GM18526 (cell line): ENCODE data around the gene LRTM1.

Source experiments
- POLR2A ChIP-seq: IDR thresholded peaks from 3 replicates; pipeline ENCODE4 v1.6.1; 2011; ENCODE audit not compliant: insufficient read length; ENCODE audit errors: extremely low read depth

Gene LRTM1

DNA sequence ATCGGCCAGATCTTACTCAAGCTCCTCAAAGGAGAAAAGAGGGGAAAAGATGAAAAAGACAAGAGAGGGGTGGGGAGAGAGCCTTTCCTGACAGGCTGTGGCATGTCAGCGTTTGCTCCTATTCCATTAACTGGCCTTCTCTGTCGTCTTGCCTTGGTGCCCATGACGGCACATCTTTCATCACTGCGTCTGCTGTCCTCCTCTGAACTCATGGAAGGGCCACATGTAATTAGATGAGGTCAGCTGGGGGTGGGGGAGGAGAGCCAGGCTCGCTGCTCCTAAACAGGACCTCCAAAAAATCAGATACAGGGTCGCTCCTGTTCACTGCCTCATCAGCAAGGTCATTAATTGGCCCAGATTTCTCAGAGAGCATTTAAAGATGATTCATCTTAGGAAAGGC lies 49.7 kb downstream of the LRTM1 start:
- TF ChIP-seq POLR2A: no peak

DNA sequence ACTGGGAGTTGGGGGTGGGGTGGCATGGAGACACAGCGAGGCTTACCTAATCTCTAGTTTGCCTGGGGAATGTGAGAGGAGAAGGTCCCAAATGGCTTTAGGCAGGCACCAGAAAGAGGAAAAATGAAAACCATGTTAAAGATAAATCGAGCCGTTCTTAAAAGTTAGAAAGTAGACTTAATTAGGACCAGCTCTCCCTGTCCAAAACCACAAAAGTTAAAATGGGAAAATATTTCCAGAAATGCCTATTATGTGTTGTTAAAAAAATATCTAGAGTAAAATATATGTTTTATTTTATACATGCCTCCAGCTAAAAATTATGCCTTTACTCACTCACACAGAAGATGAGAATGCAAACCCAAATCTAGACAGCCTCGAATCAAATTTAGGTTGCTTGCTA lies 50.1 kb downstream of the LRTM1 start:
- TF ChIP-seq POLR2A: no peak

DNA sequence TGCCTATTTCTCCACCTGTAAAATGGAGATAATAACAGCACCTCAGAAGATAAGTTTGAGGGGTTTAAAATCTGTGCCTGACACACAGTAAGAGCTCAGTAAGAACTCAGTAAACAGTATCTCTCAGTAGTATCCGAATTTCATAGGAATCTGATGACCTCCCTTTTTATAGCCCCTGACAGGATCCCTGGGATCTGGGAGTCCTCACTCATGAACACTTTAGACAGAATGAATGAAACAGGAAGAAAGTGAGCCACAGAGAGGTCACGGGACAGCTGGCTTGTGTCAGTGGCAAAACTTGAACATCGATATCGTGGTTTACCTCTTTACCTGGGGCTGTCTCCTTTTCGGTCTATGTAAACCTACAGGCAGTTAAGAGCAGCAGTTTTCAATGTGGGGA lies 51.2 kb downstream of the LRTM1 start:
- no peak for TF ChIP-seq POLR2A

DNA sequence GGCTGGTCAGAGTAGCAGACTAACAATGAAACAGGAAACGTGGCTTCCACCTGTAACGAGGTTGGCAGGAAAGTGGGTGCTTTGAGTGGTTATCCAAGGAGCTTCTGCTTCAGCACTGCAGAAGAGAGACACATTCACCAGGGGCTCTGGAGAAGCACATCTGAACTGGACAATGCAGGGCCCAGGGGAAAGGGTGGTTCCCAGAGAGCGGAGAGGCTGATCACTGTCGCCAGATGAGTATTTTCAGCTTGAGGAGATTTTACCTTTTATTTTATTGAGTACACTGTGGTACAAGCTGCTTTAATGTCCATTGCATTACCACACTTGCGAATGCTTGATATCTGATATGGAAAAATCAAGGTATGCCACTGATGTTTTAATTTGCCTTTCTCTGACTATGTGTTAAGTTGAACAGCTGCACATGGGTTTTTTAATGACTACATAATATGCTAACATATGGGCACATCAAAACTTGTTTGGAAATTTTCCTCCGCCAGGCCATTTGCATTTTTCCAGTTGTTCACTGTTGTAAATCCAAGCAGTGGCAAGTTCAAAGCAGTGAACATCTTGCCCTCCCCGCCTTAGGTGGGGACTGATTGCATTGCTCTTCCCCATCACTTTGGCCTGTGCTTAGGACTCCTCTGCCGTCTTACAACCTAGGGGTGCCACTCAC lies 52.1 kb downstream of the LRTM1 start:
- TF ChIP-seq POLR2A: no peak

DNA sequence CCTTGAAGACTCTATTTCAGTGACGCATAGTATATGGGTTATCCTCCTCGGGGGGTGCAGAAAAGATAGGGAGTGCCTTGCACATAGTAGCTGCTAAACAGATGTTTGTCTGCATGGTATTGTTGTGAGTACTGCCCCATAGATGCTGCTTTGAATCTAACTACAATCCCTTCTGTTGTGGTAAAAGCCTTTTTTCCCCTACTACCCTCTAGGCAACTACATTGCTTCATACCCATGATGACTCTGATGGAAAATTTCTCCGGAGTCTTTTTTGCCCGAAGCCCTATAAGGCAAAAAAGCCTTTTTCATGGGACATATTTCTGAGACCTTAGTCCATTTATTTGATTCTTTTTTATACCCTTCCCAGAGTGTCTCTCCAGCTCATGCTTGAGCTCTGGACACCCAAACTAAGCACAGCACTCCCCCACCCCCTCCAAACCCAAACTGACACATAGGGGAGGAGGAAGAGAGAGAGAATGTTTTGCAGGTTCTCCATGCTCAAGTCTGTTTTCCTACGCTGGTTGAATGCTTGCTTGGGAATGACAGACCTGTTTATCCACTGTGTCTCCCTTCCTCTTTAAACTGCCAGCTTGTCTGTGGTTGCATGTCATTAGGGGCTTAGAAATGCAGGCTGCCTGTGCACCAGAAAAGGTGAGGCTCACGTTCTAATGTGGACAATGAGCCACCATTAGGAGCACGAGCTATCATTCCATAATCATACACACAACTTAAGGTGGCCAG lies 52.9 kb downstream of the LRTM1 start:
- no peak for TF ChIP-seq POLR2A

DNA sequence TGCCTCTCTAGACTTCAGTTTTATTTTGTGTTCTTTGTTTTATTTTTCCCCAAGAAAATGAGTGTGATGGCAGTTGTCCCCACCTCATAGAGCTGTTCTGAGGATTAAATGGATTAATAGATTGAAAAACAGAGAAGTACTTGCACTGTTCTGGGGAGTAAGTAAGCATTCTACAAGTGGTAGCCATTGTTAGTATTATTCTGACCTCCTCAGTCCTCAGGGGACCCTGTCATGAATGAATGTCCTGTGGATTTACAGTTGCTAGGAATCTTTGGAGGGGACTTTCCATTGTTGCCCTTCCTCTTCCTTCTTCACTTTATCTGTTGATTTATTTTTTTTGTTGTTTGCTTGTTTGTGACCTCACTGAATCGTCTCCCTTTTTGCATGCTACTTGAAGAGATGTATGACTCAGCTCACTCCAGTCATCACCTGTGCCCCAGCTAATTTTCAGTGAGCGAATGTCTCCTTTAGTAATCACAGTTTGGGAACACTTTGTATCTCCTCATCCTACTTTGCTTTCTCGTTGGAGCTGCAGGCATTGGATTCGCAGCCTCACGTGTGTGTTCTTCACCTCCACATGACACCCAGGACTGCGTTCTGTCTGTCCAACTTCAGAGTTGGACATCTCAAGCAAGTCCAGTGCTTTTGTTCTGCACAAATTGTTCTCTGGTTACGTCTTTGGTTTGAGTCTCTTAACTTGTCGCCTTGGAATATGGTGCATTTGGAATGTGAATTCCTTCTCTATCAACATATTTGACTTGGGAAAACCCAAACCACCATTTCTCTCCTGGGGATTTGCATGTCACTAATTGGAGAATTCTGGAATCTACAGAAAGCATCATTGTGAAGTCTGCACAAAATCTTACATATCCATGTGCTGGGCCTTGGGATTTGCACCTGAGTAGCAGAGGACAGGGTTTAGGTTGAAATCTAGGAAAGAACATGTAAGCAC lies 54.5 kb downstream of the LRTM1 start:
- no peak for TF ChIP-seq POLR2A

DNA sequence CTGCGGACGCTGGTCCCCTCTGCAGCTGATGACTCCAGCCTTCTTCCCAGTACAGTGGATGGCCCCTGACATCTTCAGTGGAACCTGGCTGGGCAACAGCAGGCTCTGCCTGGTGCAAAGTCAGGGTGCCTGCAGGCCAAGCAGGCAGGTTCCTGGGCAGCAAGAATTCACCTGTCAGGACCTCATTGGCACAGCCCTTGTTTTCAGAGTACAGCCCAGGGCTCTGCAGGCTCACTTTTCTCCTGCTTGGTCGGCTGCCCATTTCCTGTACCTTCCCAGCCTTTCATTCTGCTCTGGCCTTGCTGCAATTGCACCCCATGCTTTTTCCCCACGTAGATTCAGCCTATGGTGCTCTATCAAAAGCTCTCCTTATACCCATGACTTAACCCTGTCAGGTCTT lies 56.0 kb downstream of the LRTM1 start:
- no peak for TF ChIP-seq POLR2A

DNA sequence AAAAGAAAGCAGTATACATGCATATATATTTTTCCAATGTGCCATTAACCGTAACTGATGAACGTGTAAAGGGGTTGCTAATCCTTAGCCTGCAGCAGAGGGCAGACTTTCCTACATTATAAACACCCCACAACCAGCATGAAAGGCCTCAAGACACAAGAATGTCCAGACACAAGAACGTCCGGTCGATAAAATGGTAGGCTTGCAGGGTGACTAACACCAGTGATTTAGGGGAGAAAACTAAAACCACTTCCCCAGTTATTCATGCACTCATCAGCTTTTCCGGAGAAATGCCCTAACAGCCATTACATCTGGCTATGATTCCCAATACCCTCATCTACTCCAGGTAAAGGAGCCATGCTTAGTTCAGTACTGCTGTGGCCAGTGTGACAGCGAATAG lies 57.4 kb downstream of the LRTM1 start:
- no peak for TF ChIP-seq POLR2A
